HG03469 (cell line): ENCODE data around the gene HIVEP3.

Source experiments
- ATAC-seq: cut with Tn5 transposase; IDR thresholded peaks from one replicate; pipeline ENCODE4 v1.9.1; 2021; ENCODE audit warnings: mild to moderate bottlenecking, moderate library complexity, moderate number of reproducible peaks; ENCODE audit not compliant: unreplicated experiment

Gene HIVEP3

DNA sequence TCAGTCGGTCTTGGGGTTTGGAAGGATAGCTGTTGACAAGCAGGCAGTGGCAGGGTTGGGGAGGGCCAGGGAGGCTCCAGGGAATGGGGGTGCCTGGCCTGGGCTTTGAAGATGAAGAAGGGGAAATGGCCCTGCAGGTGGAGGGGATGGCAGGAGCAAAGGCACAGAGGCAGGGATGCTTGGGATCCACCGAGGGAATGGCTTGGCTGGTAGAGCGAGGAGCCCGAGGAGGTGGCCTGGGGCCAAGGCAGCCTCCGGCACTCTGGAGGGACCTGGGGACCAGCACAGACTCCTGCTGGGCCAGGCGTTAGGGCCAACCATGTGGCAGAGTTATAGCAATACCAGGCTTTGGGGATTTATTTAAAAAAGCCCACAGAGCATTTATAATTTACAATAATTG lies 371.4 kb downstream of the HIVEP3 start:
- ATAC-seq: no peak

DNA sequence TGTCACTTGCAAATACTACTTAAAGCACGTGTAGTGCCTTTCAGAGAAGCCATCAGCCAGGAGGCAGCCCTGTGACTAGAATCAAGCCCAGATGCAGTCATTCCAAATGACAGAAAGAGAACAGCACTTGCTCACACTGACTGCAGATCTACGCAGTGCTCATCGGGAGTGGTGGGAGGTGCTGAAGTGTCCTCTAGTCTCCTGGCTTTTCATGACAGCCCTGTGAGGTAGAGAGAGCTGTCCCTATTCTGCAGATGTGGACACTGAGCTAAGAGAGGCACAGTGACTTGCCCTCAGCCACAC lies 371.9 kb downstream of the HIVEP3 start:
- no peak for ATAC-seq

DNA sequence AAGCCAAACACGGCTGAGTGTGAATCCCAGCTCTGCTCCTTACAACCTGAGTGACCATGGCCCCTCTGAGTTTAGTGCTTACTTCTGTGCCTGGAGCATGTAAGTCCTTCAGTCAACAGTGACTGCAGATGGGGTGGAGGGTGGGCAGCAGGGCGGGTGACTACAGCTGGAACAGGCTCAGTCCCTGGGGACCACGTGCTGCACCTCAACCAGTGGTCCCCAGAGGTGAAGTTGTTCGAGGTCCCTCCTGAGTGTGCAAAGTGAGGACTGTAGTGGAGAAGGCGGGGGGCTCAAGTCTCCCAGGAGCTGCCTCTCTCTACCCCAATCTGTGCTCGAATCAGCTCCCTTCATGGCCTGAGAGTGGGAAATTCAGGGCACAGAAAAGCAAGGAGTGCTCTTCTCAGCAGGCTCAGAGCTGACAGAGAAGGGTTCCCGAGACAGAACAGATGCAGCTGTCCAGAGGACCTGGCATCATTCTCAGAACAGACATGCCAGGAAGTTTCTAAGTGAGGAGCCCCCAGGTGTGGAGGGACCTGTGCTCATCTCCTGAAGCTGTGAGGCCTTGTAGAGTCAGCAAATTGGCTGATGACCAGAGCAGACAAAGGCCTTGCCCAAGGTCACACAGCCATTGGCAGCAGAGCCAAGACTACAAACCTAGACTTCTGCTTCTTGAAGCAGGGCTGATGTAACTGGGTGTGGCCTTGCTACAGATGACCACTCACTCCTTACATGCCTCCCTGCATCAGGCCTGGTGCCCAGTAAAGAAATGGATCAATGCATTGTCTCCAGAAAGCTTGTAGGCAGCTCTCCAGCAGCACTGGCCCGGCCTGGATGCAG lies 372.5 kb downstream of the HIVEP3 start:
- ATAC-seq: no peak

DNA sequence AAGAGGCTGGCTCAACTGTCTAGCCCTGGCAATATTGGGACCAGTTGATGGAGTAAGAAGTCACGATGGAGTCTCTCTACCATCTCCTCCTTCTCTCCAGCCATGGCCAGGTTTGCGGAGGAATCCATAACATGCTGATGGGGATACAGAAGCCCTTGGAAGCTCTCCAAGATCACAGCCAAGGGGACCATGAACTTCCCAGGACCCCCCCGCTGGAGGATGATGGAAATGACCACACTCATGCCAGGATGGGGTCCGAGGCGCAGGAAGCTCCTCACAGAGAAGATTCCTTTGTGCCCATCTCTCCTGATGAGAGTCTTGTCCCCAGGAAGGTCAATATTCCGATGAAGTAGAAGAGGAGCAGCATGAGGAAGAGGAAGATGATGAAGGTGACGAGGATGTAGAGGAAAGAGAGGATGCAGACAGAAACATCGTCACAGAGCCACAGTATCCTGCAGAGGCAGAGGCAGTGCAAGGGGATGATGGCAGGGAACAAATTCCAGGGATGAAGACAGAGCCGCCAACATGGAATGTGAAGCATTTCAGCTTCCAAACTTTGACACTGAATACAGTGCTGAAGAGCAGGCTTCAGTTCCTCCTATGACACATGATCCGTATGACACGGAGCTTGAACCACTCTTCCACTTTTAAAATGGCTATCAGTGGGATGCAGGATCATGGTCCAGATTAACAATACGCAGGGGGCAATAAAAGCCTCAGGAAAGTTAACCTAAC lies 376.4 kb downstream of the HIVEP3 start:
- no peak for ATAC-seq

DNA sequence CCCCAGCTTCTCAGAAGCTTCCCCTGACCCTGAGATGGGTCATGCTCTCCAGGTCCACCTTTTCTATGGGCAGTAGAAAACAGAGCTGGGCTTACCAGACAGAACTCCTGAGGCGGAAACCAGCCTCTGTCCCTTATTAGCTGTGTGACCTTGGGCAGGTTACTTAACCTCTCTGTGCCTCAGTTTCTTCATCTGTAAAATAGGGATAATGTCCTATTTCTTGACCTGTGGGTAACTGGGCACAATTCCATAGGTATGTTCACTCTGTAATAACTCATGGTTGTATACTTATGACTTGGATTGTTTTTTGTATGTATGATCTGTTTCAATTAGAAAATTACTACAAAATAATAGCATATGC lies 377.1 kb downstream of the HIVEP3 start:
- no peak for ATAC-seq

DNA sequence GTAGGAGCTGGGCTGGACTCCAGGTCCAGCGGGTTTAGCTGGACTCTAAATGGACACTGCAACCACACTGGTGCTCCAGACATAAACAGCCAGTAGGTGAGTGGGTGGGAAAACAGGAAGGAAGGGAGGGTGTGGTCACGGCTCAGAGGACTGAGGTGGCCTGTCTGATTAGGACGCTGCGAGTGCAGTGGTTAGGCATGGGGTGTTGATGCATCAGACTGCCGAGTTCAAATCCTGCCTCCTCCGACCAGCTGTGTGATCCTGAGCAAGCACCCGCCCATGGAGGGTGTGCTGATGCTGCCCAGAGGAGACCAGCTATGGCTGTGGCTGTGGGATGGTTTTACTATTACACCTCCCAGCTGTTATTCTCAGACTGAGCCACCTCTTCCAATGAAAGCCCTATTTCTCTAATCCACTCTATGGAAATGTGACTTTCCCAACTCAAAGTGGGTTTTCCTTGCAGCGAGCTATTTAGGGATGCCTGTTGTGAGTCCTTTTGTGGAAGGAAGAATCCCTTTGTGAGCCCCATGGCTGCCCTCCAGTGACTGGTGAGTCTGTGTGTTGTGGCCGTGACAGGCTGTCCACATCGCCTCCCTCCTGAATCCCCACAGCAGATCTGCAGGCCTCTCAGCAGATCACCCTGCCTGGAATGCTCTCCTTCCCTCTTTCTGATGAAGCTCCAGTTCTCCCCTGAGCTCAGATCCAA lies 377.7 kb downstream of the HIVEP3 start:
- ATAC-seq: no peak

DNA sequence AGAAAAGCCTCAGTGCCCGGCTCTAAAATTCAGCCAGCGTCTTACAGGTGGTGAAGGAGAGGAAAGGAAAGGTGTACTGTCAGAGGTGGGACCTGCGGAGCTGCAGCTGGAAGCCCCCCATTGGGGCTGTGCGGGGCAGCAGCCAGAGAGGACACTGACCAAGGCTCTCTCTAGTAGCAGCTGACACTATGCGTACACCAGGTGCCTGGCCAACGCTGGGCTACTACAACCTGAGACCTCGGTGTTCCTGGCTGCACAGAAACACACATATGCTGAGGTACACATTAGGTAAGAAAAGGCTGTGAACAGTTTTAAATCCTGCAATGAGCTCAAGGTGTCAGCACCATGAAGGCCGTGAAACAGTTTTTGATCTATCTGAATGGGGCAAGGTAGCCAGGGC lies 378.7 kb downstream of the HIVEP3 start:
- no peak for ATAC-seq

DNA sequence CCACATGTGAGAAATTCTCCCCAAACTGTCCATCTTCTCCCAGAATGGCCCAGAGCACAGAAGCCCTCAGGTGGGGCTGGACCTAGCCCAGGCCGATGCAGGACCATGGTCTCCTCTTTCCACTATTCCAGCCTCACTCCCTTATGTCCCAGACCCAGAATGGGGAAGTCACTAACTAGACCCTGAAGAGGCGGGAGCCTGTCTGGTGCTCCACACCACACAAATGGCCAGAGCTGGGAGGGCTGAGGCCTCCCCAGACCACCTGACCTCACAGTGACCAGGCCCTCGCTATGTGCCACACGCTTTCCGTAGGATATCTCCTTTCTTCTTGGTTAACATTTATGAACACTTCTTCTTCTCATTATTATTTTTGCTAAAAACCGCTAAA lies 379.3 kb downstream of the HIVEP3 start:
- no peak for ATAC-seq

DNA sequence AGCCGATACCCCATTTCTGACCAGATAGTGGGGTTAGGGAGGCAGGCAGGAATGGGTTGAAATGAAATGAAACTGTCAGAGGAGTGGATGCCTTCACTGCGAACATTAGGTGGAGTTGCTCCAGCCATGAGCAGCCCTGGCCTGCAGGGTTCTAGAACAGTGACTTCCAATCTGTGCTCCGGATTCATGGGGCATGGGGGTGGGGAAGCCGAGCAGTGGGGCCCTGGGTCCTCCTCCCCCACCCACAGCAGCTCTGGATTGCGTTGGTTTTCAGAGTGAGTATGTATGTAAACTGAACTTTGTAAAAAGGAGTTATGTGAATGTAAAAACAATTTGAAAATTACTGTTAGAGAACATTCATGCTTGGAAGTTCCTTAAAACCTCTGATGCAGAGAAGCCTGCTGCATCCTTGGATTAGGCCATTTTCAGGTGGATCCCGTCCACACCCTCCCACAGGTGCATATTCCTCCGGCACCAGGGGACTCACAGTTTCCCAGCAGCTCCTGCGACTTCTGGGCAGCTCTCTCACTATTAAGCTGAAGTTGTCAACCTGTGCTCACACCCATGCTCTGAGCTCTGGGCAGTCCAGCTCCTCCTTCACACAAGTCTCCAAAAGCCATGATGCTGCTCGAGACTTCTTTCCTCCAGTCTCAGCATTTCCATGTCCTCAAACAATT lies 379.8 kb downstream of the HIVEP3 start:
- ATAC-seq: no peak

DNA sequence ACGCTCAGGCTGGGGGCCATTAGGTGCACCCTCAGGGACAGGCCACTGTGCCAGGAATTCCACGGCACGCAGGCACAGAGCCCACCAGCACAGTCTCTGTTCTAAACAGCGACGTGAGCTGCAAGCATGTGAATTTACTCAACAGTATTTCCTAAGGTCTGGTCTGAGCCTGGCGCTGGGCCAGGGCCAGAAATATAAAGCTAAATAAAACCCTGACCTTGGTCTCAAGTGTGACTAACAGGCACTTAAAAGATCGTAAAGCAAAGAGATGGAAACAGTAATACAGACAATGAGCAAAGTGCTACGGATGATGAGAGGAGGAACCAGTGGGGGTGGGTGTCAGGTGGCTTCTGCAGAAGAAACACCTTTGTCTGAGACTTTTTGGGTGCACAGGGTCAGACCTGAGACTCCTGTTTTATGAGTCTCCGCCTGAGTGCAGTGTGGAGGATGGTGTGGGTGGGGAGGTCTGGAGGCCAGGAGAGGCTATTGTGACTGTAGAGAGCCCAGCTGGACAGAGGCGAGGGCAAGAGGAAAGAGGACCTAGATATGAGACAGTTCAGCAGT lies 380.9 kb downstream of the HIVEP3 start:
- no peak for ATAC-seq

DNA sequence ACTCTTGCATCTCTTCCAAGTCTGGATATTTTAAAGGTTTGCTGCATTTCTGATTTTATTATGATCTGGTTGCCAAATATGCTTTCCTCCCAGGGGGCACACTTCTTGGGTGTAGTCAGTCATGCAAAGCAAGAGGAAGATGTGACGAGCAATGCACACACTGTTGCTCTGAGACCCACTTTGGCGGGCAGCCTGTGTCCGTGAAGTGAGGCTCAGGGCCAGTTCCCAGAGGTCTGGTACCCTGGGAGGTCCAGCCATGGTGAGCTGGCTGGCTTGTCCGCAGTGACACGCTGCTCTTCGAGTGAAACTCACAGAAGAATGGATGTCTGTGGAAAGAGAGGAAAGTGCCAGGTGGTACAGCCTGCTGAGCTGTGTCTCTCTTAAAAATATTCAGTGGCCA lies 381.5 kb downstream of the HIVEP3 start:
- ATAC-seq: no peak

DNA sequence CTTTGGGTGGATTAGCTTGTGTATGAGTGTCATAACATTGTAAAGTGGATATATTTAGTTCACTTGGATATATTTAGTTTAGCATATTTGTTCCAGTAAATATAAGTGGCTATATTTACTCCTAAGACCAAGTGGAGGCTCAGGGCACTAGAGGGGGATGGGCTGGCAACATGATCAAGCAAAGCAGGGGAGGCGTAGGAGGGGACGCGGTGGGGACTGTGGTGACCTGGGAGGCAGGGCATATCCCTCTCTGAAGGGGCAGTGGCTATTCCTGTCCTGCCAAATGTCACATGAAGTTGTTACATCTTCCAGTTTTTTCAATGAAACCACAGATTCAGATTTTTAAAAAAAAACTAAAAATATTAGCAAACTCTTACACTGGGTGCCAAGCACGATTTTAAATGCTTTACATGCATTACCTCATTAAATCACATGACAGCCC lies 382.3 kb downstream of the HIVEP3 start:
- no peak for ATAC-seq

DNA sequence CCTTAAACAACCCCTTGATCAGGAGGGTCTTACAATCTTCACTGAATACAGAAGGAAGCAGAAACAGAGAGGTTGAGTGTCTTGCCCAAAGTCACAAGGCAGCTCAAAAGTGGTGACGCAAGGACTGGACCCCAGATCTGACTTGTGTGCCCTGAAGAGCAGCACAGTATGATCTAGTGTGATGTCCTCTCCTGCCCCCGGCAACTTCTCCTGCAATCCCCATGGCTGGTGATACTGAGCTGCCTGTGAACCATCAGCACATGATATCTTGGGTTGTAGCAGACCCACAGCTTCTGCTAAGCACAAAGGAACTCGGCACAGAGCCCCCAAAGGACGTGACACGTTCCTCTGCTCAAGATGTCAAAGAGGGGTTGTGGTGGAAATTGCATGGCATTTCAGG lies 383.0 kb downstream of the HIVEP3 start:
- ATAC-seq: no peak

DNA sequence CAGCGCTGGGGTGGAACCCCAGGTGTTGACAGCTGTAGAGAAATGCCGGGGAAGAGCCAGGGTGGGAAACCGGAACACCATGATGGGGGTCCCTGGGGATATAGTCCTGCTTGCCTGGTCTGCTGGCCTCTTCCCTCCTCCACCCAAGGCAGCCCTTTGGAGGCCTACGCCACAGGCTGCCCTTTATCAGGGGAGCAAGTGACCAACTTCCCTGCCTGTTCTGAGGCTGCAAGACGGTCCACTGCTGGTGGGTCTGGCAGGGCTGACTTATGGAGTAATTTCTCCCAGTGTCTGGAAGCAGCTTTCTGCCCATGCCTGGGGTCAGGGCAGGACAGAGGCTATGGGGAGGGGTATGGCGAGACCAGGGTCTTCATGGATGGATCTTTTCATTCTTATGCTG lies 383.4 kb downstream of the HIVEP3 start:
- ATAC-seq: no peak

DNA sequence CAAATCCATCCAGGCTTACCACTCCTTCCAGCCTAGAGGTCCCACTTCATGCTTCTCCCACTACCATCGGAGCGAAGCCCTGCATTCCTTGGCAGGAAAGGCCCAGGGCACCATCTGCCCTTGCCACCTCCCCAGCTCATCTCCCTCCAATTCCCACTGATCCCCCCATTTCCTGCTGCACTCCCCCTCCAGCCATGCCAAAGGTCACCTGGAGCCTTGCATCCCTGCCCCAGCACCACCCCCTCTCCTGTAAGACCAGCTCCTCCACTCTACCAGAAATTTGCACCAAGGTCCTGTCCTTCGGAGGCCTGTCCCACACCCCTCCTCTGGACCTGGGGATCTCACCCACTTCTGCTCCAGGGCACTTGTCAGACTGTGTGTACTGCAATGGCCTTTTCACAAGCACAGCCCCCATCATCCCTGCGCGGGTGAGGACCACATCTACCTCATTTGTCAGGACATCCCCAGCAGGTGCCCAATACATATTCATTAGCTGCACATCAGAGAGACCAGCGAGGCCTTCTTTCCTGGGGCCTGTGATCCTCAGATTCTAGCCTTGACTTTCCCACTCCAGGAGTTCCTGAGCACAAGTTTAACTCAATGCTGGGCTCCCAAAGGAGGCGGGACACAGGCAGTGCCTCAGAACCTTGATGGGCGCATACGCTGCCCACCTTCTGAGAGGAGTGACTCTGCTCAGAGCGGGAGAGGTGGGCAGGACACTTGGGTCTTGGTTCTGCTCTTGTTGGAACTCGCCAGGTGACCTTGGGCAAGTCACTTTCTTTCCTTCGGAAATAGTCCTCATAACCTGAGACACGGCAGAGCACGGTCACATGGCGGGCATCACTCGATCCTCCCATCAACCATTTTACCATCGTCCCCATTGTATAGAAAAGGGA lies 384.3 kb downstream of the HIVEP3 start:
- ATAC-seq: no peak

DNA sequence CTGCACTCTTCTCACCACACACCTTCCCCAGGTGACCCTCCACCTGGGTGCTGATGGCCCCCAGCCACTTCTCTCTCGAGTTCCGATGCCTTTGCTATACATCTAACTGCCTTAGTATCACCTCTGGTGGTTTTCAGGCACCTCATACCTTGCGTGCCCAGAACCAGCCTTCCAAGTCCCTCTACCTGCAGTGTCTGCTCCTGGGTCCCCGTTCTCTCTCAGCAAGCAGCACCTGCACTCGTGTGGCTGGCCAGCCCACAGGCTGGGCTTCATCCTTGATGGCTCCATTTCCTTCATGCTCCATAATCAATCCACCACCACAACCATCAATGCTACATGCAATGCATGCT lies 385.0 kb downstream of the HIVEP3 start:
- ATAC-seq: no peak

DNA sequence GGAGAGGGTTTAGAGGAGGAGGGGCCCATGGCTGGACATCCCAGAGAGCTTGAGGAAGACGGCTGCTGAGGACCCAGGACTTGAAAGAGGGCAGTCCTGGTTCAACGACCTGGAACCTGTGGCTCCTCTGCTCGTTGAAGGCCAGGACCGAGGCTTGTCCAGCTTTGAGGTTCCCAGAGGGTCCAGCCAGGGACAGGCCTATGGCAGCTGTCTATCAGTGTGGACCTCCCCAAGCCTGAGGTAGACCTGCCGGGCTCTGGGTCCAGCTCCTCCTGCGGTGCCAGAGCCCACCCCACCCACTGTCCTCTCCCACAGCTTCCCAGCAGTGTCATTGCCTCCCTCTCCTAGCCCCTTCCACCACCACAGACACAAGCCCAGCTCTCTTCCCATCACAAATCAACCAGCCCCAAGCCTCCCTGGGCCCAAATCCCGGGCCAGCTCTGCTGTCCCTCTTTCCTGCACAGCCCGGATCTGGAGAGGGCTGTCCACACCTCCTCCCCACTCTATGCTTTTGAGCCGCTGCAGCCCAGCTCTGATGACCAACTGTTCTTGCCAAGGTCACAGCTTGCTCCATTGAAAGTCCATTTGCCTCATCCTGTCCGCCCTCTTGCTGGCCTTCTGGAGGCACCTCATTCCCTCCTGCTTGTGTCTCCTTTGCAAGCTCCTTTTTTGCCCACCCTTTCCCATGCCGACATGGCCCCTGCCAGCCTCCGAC lies 385.5 kb downstream of the HIVEP3 start:
- ATAC-seq: no peak

DNA sequence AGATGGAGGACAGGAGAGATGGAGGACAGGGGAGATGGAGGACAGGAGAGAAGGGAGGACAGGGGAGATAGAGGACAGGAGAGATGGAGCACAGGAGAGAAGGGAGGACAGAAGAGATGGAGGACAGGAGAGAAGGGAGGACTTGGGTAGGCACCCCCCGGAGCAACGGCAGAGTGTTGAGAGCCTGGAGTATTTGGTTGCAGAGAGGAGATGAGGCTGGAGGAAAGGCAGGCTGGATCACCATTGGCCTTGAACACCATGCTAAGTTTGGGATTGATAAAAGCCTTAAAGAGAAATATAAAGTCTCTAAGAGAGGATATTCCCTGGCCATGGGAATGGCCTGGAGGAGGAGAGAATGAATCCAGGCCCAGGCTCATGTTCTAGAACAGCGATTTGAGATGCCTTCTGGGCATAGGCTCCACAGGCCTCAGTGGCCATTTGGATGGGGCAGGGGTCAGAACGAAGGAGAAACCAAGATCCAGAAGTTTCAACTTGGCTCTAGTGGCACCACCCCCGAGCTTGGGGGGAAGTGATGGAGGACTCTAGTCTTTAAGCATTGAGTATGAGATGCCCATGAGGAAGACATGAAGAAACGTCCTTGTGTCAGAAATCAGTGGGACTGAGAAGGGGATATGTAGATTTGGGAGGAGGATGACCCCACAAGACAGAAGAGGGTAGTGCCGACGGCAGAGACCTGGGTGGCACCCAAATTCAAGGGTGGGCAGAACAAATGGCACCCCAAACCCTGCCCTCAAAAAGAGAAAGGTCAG lies 386.3 kb downstream of the HIVEP3 start:
- ATAC-seq: no peak

DNA sequence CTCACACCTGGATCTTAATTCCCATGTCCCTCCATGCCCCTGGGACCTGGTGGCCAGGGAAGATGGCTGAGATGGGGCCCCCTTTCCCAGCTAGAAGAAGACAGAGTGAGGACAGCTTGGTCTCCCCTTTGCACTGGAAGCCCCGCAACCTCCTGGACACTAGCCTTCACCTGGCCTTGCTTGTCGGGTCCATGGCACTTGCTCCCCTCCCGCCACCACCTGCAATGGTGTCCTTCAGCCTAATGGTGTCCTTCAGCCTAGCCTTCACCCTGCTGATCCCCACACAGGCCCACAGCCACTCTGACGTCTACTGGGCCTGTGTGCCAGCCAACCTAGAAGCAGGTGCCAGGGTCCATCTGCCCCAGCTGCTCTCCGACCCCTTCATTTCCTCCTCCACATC lies 388.3 kb downstream of the HIVEP3 start:
- no peak for ATAC-seq
